ENCODE measurements around the gene LCORL.
A peak's percentile ranks its signal among the peaks of the same experiment; 100 is the strongest.
"Not testable (repeated sequence)": the region's sequence is repeated elsewhere in the genome, so short reads cannot be mapped to it uniquely, and the experiment has no call there.

The LCORL gene

DNA sequence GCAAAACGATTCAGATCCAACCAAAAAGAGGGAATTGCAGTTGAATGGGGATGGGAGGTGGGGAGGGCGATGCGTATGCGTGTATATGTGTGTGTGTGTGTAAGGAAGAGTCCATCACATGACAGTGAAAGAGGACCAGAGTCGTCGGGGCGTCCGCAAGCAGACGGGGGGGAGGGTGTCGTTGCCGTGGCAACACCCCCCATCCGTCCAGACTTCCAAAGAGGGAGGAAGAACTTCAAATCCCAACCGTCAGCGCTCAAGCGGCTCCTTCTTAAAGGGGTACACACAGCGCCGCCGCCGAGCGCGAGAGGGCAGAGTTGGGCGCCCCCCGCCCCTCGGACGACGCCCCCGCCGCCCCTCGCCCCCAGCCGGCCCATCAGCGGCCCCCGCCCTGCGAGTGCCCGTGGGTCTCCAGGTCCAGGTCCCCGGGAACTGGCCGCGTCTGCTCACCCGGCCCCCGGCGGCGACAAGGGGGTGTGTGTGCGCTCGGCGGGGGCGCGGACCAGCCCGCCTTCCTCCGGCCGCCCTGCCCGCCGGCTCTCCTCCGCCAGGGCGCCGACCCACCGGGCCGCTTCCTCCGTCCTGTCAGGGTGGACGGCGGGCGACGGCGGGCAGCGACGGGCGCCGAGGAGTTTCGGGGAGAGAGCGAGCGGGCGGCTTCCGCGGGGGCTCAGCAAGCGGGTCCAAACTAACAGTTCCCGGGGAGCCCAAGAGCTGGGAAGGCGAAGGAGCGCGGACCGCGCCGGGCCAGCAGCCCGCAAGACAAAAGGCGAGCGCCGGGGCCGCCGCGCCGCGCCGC lies 685 bp downstream of the LCORL start:
- DNase-seq (ENCODE audit: insufficient read length, low spot score) (peak; percentile 31), FAIRE-seq (peak; percentile 85)
- TF ChIP-seq TAF1 (IDR thresholded peaks at IDR 0.05; ENCODE audit: low read depth, low read length) (no peak), POLR2AphosphoS5 (IDR thresholded peaks at IDR 0.05; ENCODE audit: low read depth, low read length) (no peak), POLR2A (IDR thresholded peaks at IDR 0.05; ENCODE audit: low read depth, low read length) (no peak), PAX5 (IDR thresholded peaks at IDR 0.05; ENCODE audit: insufficient read depth, low read length, severe bottlenecking) (no peak), POU2F2 (IDR thresholded peaks at IDR 0.05; ENCODE audit: low read depth, low read length) (no peak), SPI1 (IDR thresholded peaks at IDR 0.05; ENCODE audit: low read depth, low read length) (no peak)

- DNase-seq (ENCODE audit: insufficient read length, low spot score) (no peak), FAIRE-seq (peak; percentile 84)
- no peak for TF ChIP-seq SPI1 (IDR thresholded peaks at IDR 0.05; ENCODE audit: low read depth, low read length)
These were observed 1.3 kb downstream of the LCORL start for GRCh38 chr4:18020145-18020670.

DNA sequence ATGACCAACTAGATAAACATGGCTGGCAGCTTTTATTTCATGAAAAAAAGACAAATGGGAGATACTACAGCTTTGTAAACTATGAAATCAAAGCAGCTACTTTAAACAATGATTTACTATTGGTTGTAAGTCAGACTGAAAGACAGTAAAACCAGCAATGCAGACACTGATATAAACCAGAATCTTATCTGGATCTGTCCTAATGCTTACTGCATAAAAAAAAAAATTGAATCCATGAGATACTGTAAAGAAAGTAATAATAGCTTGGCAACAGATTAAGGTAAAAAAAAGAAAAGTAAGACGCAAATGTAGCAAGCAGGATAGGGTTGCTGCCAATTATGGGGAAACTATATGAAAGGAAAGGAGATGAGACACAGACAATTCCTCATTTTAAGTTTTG lies 7.3 kb downstream of the LCORL start:
- FAIRE-seq (no peak), DNase-seq (ENCODE audit: insufficient read length, low spot score) (no peak)
- TF ChIP-seq PAX5 (IDR thresholded peaks at IDR 0.05; ENCODE audit: insufficient read depth, low read length, severe bottlenecking) (no peak), TAF1 (IDR thresholded peaks at IDR 0.05; ENCODE audit: low read depth, low read length) (no peak), POLR2AphosphoS5 (IDR thresholded peaks at IDR 0.05; ENCODE audit: low read depth, low read length) (no peak), SPI1 (IDR thresholded peaks at IDR 0.05; ENCODE audit: low read depth, low read length) (no peak), POLR2A (IDR thresholded peaks at IDR 0.05; ENCODE audit: low read depth, low read length) (no peak), POU2F2 (IDR thresholded peaks at IDR 0.05; ENCODE audit: low read depth, low read length) (no peak)

DNA sequence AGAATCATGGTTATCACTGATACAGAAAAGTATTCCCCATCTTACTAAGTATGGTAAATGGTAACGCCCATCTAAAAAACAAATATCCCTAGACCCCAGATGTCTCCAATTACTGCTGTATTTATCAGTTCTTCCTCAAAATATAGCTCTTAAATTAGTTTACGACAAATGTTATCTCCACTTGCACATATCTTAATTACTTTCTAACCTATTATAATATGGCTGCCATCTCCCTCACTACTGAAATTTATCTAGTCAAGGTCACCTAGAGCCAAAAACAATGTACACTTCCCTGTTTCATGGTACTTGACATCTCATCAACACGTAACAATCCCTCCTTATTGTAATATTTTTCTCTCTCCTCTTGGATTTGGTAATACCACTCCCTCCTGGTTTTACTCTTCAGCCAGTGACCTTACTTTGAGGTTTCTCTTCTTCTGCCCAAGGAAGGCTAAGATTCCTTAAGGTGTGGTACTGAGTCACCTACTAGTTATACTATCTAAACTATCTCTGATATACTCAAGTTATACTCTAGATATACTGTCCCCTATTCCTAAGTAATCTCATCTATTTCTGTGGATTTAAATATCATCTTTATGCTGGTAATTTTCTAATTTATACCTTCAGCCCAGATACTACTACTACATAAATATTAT lies 8.6 kb downstream of the LCORL start:
- FAIRE-seq, result no peak
- no peak for TF ChIP-seq POLR2A (IDR thresholded peaks at IDR 0.05; ENCODE audit: low read depth, low read length)
- no peak for TF ChIP-seq PAX5 (IDR thresholded peaks at IDR 0.05; ENCODE audit: insufficient read depth, low read length, severe bottlenecking)
- no peak for TF ChIP-seq TAF1 (IDR thresholded peaks at IDR 0.05; ENCODE audit: low read depth, low read length)
- TF ChIP-seq POU2F2 (IDR thresholded peaks at IDR 0.05; ENCODE audit: low read depth, low read length), result no peak
- no peak for TF ChIP-seq SPI1 (IDR thresholded peaks at IDR 0.05; ENCODE audit: low read depth, low read length)
- DNase-seq (ENCODE audit: insufficient read length, low spot score), result no peak

DNA sequence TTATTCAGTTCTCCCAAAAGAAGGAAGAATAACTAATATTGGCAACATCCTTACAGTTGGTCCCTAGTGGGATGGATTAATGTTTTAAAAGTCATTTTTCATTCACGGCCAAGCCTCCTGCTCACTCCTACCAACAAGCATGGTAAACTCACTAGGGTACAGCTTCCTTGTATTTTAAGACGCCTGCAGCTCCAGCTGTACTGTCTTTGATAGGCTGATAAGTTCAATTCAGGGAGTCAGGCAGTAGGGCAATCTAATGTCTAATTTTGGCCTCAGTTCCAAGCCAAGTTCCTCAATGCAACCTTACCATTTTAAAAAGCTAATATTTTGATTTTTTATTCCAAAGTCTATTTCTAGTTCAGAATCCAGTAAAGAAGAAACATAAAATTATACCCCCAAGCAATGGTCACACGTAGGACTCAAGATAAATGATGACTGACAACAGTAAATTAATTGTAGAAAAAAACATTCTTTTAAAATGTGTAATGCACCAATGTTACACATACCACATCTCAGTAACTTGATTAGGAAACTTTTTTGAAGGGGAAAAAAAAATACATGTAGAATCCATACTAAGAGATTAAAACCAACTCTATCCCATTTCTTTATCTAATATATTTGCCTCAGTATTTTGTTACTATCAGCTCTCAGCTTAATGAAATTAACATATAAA lies 9.3 kb downstream of the LCORL start:
- DNase-seq (ENCODE audit: insufficient read length, low spot score) (no peak), FAIRE-seq (no peak)

DNA sequence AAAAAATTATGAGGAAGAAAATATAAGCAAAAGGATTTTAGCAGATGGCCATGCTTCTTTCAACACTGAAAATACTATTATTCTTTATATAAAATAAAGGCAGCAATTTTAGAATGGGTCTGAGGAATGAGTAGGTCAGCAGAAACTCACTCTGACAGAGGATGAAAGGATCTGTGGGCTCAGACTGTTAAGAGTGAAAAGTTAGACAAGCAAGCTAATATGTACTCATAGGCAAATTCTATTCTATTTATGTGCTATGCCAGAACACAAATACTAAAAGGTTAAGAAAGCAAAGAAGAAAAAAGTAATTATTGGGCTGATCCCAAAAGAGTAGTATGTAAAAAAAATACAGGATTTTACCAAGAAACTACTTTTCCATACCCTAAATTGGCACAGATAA lies 13.9 kb downstream of the LCORL start:
- TF ChIP-seq POU2F2 (IDR thresholded peaks at IDR 0.05; ENCODE audit: low read depth, low read length), result no peak
- TF ChIP-seq PAX5 (IDR thresholded peaks at IDR 0.05; ENCODE audit: insufficient read depth, low read length, severe bottlenecking), result no peak
- TF ChIP-seq TAF1 (IDR thresholded peaks at IDR 0.05; ENCODE audit: low read depth, low read length), result no peak
- no peak for TF ChIP-seq SPI1 (IDR thresholded peaks at IDR 0.05; ENCODE audit: low read depth, low read length)
- no peak for DNase-seq (ENCODE audit: insufficient read length, low spot score)
- FAIRE-seq, result no peak

More for the DNA sequence above, 9.3 kb downstream of the LCORL start:
- no peak for TF ChIP-seq POLR2AphosphoS5 (IDR thresholded peaks at IDR 0.05; ENCODE audit: low read depth, low read length)
- TF ChIP-seq POU2F2 (IDR thresholded peaks at IDR 0.05; ENCODE audit: low read depth, low read length), result no peak
- no peak for TF ChIP-seq PAX5 (IDR thresholded peaks at IDR 0.05; ENCODE audit: insufficient read depth, low read length, severe bottlenecking)
- no peak for TF ChIP-seq TAF1 (IDR thresholded peaks at IDR 0.05; ENCODE audit: low read depth, low read length)
- TF ChIP-seq SPI1 (IDR thresholded peaks at IDR 0.05; ENCODE audit: low read depth, low read length), result no peak
- no peak for TF ChIP-seq POLR2A (IDR thresholded peaks at IDR 0.05; ENCODE audit: low read depth, low read length)

DNA sequence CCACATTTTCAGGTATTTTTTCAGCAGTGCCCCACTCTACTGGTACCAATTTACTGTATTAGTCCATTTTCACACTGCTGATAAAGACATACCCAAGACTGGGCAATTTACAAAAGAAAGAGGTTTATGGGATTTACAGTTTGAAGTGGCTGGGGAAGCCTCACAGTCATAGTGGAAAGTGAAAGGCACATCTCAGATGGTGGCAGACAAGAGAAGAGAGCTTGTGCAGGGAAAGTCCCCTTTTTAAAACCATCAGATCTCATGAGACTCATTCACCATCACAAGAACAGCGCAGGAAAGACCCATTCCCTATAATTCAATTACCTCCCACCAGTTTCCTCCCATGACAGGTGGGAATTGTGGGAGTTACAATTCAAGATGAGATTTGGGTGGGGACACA lies 15.1 kb downstream of the LCORL start:
- FAIRE-seq; DNase-seq (ENCODE audit: insufficient read length, low spot score): not testable (repeated sequence)

DNA sequence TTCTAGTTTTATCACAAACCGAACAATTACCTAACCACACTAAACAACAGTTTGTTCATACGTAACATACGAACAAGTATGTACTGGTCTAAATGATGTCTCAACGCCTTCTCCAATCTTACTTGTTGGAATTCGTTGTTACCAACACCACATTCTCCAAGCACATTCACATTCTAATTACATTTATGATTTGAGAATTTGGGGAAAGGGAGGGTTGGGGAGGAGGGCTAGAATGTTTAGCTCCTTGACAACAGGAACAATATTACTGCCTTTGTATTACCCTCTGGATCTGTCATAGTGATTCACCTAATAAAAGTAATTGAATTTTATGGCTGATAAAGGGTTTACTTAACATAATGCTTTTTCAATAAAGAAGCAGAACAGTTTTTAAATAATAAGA lies 24.4 kb downstream of the LCORL start:
- FAIRE-seq, result peak; percentile 66
- no peak for DNase-seq (ENCODE audit: insufficient read length, low spot score)
- TF ChIP-seq SPI1 (IDR thresholded peaks at IDR 0.05; ENCODE audit: low read depth, low read length) (no peak), POLR2A (IDR thresholded peaks at IDR 0.05; ENCODE audit: low read depth, low read length) (no peak), TAF1 (IDR thresholded peaks at IDR 0.05; ENCODE audit: low read depth, low read length) (no peak), POLR2AphosphoS5 (IDR thresholded peaks at IDR 0.05; ENCODE audit: low read depth, low read length) (no peak), POU2F2 (IDR thresholded peaks at IDR 0.05; ENCODE audit: low read depth, low read length) (no peak), PAX5 (IDR thresholded peaks at IDR 0.05; ENCODE audit: insufficient read depth, low read length, severe bottlenecking) (no peak)

DNA sequence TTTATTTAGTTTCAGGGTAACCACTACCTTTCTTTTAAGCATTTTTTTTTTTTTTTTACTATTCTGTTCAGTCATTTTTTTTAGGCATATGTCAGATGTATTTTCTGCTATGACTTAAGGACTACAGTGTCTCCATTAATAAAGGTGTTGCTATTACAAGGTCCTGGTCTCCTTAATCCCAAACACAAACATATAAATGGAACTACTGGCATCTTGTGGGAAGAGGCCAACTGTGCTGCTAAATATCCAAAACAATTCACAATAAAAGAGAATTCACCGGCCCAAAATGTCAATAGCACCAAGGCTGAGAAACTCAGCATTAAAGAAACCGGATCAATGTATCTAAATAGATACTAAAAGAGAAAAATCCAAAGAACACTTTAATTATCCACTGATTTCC lies 26.4 kb downstream of the LCORL start:
- TF ChIP-seq SPI1 (IDR thresholded peaks at IDR 0.05; ENCODE audit: low read depth, low read length) (no peak), POLR2A (IDR thresholded peaks at IDR 0.05; ENCODE audit: low read depth, low read length) (no peak), TAF1 (IDR thresholded peaks at IDR 0.05; ENCODE audit: low read depth, low read length) (no peak), POU2F2 (IDR thresholded peaks at IDR 0.05; ENCODE audit: low read depth, low read length) (no peak), PAX5 (IDR thresholded peaks at IDR 0.05; ENCODE audit: insufficient read depth, low read length, severe bottlenecking) (no peak), POLR2AphosphoS5 (IDR thresholded peaks at IDR 0.05; ENCODE audit: low read depth, low read length) (no peak)
- FAIRE-seq, result no peak

More for the DNA sequence above, 26.4 kb downstream of the LCORL start:
- no peak for DNase-seq (ENCODE audit: insufficient read length, low spot score)

Measured in GM12891 (cell line).